HepG2 (cell line): Measurements from ENCODE around the gene POLN. TPM values are rescaled to one million over a fixed set of nuclear protein-coding genes. Genes with fewer than 3 reads are reported as not detected.
A peak's percentile ranks its signal among the peaks of the same experiment; 100 is the strongest.

Experiments
- GLI4 ChIP-seq: sonication (generic); formaldehyde crosslinking; IDR thresholded peaks from 2 replicates; pipeline ENCODE4 v1.5.1; 2020; ENCODE audit warnings: missing genetic modification reagents, mild to moderate bottlenecking, moderate library complexity, borderline replicate concordance
- GMEB2 ChIP-seq: IDR thresholded peaks from 2 replicates; pipeline ENCODE4 v1.6.1; 2016; ENCODE audit warnings: missing biosample characterization, missing genetic modification reagents, low read depth
- RNF2 ChIP-seq: fragments of 450-650 bp; conservative IDR thresholded peaks from 2 replicates; pipeline ENCODE4 v1.6.1; 2016; ENCODE audit warnings: low read depth
- TAF15 ChIP-seq: fragments of 200-400 bp; formaldehyde crosslinking; IDR thresholded peaks from one replicate; pipeline ENCODE4 v1.6.1; 2018; ENCODE audit warnings: mild to moderate bottlenecking, low read depth, low read length; ENCODE audit not compliant: poor library complexity, severe bottlenecking
- ZNF547 ChIP-seq: sonication (generic); formaldehyde crosslinking; IDR thresholded peaks from 2 replicates; pipeline ENCODE4 v1.5.1; 2020; ENCODE audit warnings: mild to moderate bottlenecking, missing genetic modification reagents
- ZNF670 ChIP-seq: sonication (generic); formaldehyde crosslinking; IDR thresholded peaks from 2 replicates; pipeline ENCODE4 v1.8.0; 2022; ENCODE audit warnings: mild to moderate bottlenecking, missing genetic modification reagents, borderline replicate concordance
- polyA plus RNA-seq, 8 experiments: library from polyadenylated mRNA; depleted of rRNA in 3 of 8; stranded (reverse) in 7 of 8; unstranded in 1 of 8; fragments of >200 nt; fragmentation: Illumina TruSeq in 4 of 8; extraction: Trizol in 4 of 8; gene quantifications; 2 replicates each; pipeline versions ENCODE4 v1.2.1 to v1.2.3, GENCODE V29; 2011 to 2016; ENCODE audit warnings: low read depth in 4 of 8, missing spikeins in 1 of 8, mixed read lengths in 1 of 8; ENCODE audit not compliant: insufficient read depth in 1 of 8
- total RNA-seq, 5 experiments: library from RNA; depleted of rRNA; stranded (reverse); fragments of >200 nt; fragmentation: Illumina TruSeq; extraction: Trizol; gene quantifications; 2 replicates each; pipeline ENCODE4 v1.2.3, GENCODE V29; 2016; ENCODE audit warnings: low read depth in 1 of 5
- TF ChIP-seq, protein P1 (sequence below): sonication (generic); formaldehyde crosslinking; IDR thresholded peaks from 2 replicates; pipeline ENCODE4 v1.4.0; 2020; ENCODE audit warnings: mild to moderate bottlenecking, missing genetic modification reagents
- TF ChIP-seq, protein P2 (sequence below): IDR thresholded peaks from 2 replicates; pipeline ENCODE4 v1.6.1; 2016; ENCODE audit warnings: missing genetic modification reagents, missing compliant biosample characterization
- TF ChIP-seq, protein P3 (sequence below): IDR thresholded peaks from 2 replicates; pipeline ENCODE4 v1.6.1; 2018; ENCODE audit warnings: missing genetic modification reagents
- TF ChIP-seq, protein P4 (sequence below): IDR thresholded peaks from 2 replicates; pipeline ENCODE4 v1.6.1; 2012; ENCODE audit warnings: inconsistent platforms

POLN gene
- total and polyA plus RNA-seq, 2 of the 13 experiments (the other 11 are each of a cell fraction or from before 2014, with no cell fraction given), result 0.93 to 1.5 TPM

DNA sequence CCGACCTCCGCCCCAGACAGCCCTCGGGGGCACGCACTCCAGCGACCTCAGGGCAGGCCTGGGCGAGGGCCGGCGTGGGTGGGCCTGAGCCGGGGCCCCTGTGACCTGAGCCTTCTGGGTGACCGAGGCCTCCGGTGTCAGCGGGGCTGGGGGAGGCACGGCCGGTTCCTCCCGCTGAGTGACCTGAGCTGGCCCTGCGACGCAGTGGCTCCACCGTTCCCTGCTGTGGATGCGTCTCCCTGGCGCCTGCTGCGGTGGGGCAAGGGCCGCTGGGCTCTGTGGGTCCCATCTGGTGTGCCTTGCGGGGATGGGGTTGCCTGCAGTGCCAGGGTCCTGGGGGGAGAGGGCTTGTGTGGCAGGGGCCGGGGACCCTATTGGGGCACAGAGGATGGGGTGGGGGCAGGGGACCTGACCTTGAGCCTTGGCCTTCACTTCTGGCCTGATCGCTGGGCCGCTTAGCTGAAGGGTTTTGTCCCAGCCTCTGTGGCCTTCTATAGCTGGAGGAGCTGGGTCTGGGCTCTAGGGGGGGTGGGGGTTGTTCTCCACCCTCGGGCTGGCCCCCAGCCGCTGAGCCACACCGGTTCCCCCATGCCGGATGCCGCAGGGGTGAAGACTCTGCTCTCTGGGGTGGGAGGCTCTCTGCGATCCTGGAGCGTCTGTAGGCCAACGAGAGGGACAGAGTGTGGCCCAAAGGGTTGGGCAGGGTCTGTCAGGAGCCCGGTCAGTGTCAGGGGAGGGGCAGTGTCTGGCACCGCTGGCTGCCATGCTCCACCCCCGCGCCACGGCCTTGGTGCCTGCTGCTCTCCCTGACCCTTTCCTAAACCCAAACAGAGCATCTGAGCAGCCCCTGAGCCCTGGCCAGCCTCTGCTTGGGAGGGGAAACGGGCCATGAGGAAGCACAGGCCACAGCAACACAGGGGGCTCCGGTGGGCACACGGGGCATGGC is 180.5 kb downstream of the POLN start (continued):
- TF ChIP-seq, protein P1, sequence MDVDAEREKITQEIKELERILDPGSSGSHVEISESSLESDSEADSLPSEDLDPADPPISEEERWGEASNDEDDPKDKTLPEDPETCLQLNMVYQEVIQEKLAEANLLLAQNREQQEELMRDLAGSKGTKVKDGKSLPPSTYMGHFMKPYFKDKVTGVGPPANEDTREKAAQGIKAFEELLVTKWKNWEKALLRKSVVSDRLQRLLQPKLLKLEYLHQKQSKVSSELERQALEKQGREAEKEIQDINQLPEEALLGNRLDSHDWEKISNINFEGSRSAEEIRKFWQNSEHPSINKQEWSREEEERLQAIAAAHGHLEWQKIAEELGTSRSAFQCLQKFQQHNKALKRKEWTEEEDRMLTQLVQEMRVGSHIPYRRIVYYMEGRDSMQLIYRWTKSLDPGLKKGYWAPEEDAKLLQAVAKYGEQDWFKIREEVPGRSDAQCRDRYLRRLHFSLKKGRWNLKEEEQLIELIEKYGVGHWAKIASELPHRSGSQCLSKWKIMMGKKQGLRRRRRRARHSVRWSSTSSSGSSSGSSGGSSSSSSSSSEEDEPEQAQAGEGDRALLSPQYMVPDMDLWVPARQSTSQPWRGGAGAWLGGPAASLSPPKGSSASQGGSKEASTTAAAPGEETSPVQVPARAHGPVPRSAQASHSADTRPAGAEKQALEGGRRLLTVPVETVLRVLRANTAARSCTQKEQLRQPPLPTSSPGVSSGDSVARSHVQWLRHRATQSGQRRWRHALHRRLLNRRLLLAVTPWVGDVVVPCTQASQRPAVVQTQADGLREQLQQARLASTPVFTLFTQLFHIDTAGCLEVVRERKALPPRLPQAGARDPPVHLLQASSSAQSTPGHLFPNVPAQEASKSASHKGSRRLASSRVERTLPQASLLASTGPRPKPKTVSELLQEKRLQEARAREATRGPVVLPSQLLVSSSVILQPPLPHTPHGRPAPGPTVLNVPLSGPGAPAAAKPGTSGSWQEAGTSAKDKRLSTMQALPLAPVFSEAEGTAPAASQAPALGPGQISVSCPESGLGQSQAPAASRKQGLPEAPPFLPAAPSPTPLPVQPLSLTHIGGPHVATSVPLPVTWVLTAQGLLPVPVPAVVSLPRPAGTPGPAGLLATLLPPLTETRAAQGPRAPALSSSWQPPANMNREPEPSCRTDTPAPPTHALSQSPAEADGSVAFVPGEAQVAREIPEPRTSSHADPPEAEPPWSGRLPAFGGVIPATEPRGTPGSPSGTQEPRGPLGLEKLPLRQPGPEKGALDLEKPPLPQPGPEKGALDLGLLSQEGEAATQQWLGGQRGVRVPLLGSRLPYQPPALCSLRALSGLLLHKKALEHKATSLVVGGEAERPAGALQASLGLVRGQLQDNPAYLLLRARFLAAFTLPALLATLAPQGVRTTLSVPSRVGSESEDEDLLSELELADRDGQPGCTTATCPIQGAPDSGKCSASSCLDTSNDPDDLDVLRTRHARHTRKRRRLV (CRISPR knock-in tag), result no peak
- TF ChIP-seq, protein P2, sequence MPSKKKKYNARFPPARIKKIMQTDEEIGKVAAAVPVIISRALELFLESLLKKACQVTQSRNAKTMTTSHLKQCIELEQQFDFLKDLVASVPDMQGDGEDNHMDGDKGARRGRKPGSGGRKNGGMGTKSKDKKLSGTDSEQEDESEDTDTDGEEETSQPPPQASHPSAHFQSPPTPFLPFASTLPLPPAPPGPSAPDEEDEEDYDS (CRISPR knock-in tag), result no peak
- TF ChIP-seq ZNF670 (no peak), TAF15 (no peak), GLI4 (CRISPR knock-in tag) (0 out of 2 replicates have a peak, but pooled peaks have one; percentile 39), ZNF547 (peak; percentile 71; the same call in 1 of the 2 replicates), GMEB2 (CRISPR knock-in tag) (no peak), RNF2 (no peak)
- TF ChIP-seq, protein P3, sequence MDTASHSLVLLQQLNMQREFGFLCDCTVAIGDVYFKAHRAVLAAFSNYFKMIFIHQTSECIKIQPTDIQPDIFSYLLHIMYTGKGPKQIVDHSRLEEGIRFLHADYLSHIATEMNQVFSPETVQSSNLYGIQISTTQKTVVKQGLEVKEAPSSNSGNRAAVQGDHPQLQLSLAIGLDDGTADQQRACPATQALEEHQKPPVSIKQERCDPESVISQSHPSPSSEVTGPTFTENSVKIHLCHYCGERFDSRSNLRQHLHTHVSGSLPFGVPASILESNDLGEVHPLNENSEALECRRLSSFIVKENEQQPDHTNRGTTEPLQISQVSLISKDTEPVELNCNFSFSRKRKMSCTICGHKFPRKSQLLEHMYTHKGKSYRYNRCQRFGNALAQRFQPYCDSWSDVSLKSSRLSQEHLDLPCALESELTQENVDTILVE (CRISPR knock-in tag), result no peak
- TF ChIP-seq, protein P4, sequence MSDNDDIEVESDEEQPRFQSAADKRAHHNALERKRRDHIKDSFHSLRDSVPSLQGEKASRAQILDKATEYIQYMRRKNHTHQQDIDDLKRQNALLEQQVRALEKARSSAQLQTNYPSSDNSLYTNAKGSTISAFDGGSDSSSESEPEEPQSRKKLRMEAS, result peak; percentile 37; the same call in 1 of the 2 replicates
